Suprapubic skin (tissue), 4 donors: ENCODE results near the gene PTPRJ. TPM values are rescaled to one million over a fixed set of nuclear protein-coding genes. Genes with fewer than 3 reads are reported as not detected.

Experiments
- DNase-seq, 2 donors: peaks; one replicate each; pipeline ENCODE4 v3.0.0-alpha.2; 2019; ENCODE audit warnings: low spot score in 2 of 2
- H3K27ac ChIP-seq: fragments of 200-600 bp; sonication (generic); one replicate; pipeline ENCODE4 v1.5.1; 2019
- H3K27me3 ChIP-seq: fragments of 200-600 bp; sonication (generic); one replicate; pipeline ENCODE4 v1.5.1; 2019
- H3K36me3 ChIP-seq: fragments of 200-600 bp; sonication (generic); one replicate; pipeline ENCODE4 v1.5.1; 2019
- H3K4me1 ChIP-seq: fragments of 200-600 bp; sonication (generic); one replicate; pipeline ENCODE4 v1.5.1; 2019
- H3K4me3 ChIP-seq: fragments of 200-600 bp; sonication (generic); one replicate; pipeline ENCODE4 v1.5.1; 2019; ENCODE audit warnings: mild to moderate bottlenecking
- H3K9me3 ChIP-seq: fragments of 200-600 bp; sonication (generic); one replicate; pipeline ENCODE4 v1.5.1; 2019
- CTCF ChIP-seq, 2 donors: fragments of 200-600 bp in 1 of 2; fragments of 450-650 bp in 1 of 2; sonication (generic) in 1 of 2; IDR thresholded peaks; one replicate each; pipeline ENCODE4 v1.5.1; 2016 to 2019; ENCODE audit warnings: antibody characterized with exemption in 2 of 2, mild to moderate bottlenecking in 1 of 2, moderate library complexity in 1 of 2
- EP300 ChIP-seq: sonication (generic); formaldehyde crosslinking; IDR thresholded peaks from one replicate; pipeline ENCODE4 v1.6.1; 2017; ENCODE audit warnings: antibody characterized with exemption
- POLR2A ChIP-seq, 2 donors: fragments of 450-650 bp; IDR thresholded peaks; one replicate each; pipeline ENCODE4 v1.6.1; 2017; ENCODE audit warnings: antibody characterized with exemption in 2 of 2, mild to moderate bottlenecking in 2 of 2, moderate library complexity in 2 of 2
- POLR2AphosphoS5 ChIP-seq, 3 donors: sonication (generic); formaldehyde crosslinking; IDR thresholded peaks; one replicate each; pipeline ENCODE4 v1.6.1; 2017; ENCODE audit warnings: antibody characterized with exemption in 3 of 3
- WGBS: methylation state at CpG from one replicate; pipeline ENCODE4 v1.1.5; 2018; 5-methylcytosine and 5-hydroxymethylcytosine counted together
- total RNA-seq, 4 donors: library from RNA; depleted of rRNA; stranded (reverse); fragments of >200 nt; gene quantifications; one replicate each; pipeline ENCODE4 v1.1.0, GENCODE V29; 2016

Gene PTPRJ
- total RNA-seq, 4 donors from 2014 or later: 4.0 to 15.5 (median 13.1) TPM

GRCh38 chr11:48093323-48093722 lies 113.0 kb downstream of the PTPRJ start:
- H3K36me3 ChIP-seq: no peaks in the 10 kb centered on the region
- no peak for DNase-seq
- H3K4me3 ChIP-seq: no peak overlapping the region
- WGBS: 68% methylated on average over 4 of the region's 4 CpGs
- peaks cover 11% of the 10 kb centered on the region for H3K4me1 ChIP-seq
- no peaks in the 10 kb centered on the region for H3K27me3 ChIP-seq
- TF ChIP-seq CTCF (IDR thresholded peaks at IDR 0.05): no peak
- TF ChIP-seq EP300: no peak
- TF ChIP-seq POLR2A (IDR thresholded peaks at IDR 0.05): no peak
- no peak for TF ChIP-seq POLR2AphosphoS5 (IDR thresholded peaks at IDR 0.05)
- H3K27ac ChIP-seq: no peak overlapping the region
- H3K9me3 ChIP-seq: no peaks in the 10 kb centered on the region

GRCh38 chr11:48093795-48094642 lies 113.7 kb downstream of the PTPRJ start:
- no peak for TF ChIP-seq POLR2A (IDR thresholded peaks at IDR 0.05)
- no peak for TF ChIP-seq EP300
- TF ChIP-seq POLR2AphosphoS5 (IDR thresholded peaks at IDR 0.05): no peak
- no peak for TF ChIP-seq CTCF (IDR thresholded peaks at IDR 0.05)
- H3K9me3 ChIP-seq: no peaks in the 10 kb centered on the region
- no peak overlapping the region for H3K4me3 ChIP-seq
- H3K4me1 ChIP-seq: peaks cover 7% of the 10 kb centered on the region
- H3K27ac ChIP-seq: no peak overlapping the region
- no peaks in the 10 kb centered on the region for H3K27me3 ChIP-seq
- H3K36me3 ChIP-seq: no peaks in the 10 kb centered on the region
- no peak for DNase-seq
- 67% methylated on average over 6 of the region's 6 CpGs for WGBS

GRCh38 chr11:48094643-48095339 lies 114.4 kb downstream of the PTPRJ start:
- DNase-seq: no peak
- WGBS: 84% methylated on average over 9 of the region's 9 CpGs
- no peaks in the 10 kb centered on the region for H3K36me3 ChIP-seq
- H3K27ac ChIP-seq: no peak overlapping the region
- H3K4me1 ChIP-seq: peaks cover 7% of the 10 kb centered on the region
- H3K9me3 ChIP-seq: no peaks in the 10 kb centered on the region
- no peak for TF ChIP-seq POLR2AphosphoS5 (IDR thresholded peaks at IDR 0.05)
- TF ChIP-seq CTCF (IDR thresholded peaks at IDR 0.05): no peak
- no peak for TF ChIP-seq POLR2A (IDR thresholded peaks at IDR 0.05)
- no peak for TF ChIP-seq EP300
- H3K4me3 ChIP-seq: no peak overlapping the region
- no peaks in the 10 kb centered on the region for H3K27me3 ChIP-seq

GRCh38 chr11:48095779-48096470 lies 115.6 kb downstream of the PTPRJ start:
- Histone ChIP-seq H3K9me3 (no peaks in the 10 kb centered on the region), H3K27ac (no peak overlapping the region), H3K4me3 (no peak overlapping the region), H3K27me3 (no peaks in the 10 kb centered on the region), H3K36me3 (no peaks in the 10 kb centered on the region), H3K4me1 (peaks cover 5% of the 10 kb centered on the region)
- WGBS: 74% methylated on average over 12 of the region's 12 CpGs
- DNase-seq: no peak
- no peak for TF ChIP-seq CTCF (IDR thresholded peaks at IDR 0.05)
- no peak for TF ChIP-seq POLR2AphosphoS5 (IDR thresholded peaks at IDR 0.05)
- TF ChIP-seq EP300: no peak
- TF ChIP-seq POLR2A (IDR thresholded peaks at IDR 0.05): no peak
